HG03025 (cell line): ENCODE measurements around the gene ACAD9.
"Not testable (repeated sequence)": the region's sequence is repeated elsewhere in the genome, so short reads cannot be mapped to it uniquely, and the experiment has no call there.

Experiments
- ATAC-seq: cut with Tn5 transposase; IDR thresholded peaks from one replicate; pipeline ENCODE4 v1.9.1; 2021; ENCODE audit warnings: mild to moderate bottlenecking, moderate library complexity; ENCODE audit not compliant: unreplicated experiment, low FRiP score

The ACAD9 gene

DNA sequence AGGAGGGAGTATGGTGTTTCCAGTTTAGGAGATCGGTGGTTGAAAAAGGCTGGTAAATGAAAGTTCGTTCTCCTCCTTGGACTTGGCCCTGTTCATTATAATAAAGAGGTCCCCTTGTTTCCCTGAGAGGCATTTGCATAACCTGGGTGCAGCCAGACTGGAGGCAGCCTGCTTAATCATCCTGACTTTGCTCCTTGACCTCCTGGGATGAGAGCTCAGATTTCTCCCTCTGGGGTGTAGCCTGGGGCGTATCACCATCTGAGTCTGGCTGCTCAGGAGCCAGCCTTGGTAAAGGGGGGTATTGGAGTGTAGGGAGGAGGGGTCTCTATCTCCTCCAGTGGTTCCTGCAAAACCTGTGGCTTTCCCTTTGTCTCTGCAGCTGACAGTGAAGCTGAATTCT, 21.3 kb upstream of the ACAD9 start:
- ATAC-seq: no peak

DNA sequence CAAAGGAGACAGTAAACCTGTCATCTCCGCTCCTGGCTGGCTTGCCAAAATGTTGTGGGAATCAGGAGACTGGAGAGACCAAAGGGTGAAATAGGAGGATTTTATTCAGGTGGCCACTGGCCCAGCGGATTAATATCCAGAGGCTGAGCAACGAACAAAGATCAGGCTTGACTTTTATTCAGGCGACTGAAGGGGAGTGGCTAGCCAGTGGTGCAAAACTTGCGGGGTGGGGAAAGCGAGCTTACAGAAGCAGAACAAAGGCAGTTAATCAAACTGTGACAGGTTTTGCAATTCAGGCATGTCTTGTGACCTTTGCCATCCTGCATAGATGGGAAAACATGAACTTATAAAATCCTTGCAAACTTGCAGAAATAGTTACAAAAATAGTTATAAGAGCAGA, 19.8 kb upstream of the ACAD9 start:
- ATAC-seq: no peak

DNA sequence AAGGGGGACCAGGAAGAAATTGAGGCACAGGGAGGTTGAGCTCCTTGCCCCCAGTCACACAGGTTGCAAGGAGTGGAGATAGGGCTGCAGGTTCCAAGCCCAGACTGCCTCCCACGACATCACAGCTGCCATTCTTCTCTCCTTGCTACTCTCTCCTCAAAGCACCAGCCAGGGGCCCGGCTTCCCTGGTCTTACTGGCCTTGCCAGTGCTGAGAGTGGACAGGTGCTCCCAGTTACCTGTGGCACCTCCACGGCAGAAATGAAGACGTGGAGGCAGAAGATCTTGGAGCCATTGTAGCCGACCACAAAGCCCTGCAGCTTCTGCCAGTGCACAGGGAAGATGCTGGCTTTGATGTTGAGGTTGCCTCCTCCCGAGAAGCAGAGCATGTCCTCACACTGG, 17.9 kb upstream of the ACAD9 start:
- ATAC-seq: no peak

DNA sequence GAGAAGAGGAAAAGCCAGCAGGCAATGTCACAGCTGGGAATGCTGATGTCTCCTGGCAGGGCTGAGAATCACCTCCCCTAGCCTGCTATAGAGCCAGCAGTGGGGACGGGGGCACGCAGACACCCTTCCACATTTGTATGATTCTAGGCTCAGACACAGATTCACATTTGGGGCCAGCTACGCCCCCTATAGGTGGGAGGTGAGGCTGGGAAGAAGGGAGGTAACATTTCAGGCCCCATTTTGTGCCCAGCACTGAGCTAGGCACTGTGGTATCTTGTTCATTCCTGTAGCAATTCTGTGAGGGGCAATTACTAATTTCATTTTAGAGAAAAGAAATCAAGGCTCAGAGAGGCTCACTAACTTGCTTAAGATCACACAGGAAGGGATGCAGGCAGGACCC, 15.9 kb upstream of the ACAD9 start:
- no peak for ATAC-seq

DNA sequence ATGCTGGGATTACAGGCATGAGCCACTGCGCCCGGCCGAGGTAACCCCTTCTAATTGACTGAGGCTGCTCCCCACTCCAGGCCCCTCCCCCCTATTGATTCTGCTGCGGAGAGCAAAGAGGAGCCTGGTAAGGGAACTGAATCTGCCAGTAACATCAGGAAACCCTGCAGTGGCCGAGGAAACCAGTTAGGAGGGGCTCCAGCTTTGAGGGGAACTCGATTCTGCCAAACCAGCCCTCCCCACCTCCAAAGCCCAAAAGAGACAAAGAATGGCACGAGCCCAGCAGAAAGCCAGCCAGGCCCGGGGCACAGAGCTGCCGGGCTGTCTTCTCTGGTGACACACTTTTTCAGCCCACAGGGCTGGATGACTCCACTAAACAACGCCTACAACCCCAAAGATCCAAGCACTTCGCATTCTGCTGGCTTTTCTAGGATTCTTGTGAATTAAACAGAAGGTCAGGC, 15.0 kb upstream of the ACAD9 start:
- ATAC-seq: no peak

DNA sequence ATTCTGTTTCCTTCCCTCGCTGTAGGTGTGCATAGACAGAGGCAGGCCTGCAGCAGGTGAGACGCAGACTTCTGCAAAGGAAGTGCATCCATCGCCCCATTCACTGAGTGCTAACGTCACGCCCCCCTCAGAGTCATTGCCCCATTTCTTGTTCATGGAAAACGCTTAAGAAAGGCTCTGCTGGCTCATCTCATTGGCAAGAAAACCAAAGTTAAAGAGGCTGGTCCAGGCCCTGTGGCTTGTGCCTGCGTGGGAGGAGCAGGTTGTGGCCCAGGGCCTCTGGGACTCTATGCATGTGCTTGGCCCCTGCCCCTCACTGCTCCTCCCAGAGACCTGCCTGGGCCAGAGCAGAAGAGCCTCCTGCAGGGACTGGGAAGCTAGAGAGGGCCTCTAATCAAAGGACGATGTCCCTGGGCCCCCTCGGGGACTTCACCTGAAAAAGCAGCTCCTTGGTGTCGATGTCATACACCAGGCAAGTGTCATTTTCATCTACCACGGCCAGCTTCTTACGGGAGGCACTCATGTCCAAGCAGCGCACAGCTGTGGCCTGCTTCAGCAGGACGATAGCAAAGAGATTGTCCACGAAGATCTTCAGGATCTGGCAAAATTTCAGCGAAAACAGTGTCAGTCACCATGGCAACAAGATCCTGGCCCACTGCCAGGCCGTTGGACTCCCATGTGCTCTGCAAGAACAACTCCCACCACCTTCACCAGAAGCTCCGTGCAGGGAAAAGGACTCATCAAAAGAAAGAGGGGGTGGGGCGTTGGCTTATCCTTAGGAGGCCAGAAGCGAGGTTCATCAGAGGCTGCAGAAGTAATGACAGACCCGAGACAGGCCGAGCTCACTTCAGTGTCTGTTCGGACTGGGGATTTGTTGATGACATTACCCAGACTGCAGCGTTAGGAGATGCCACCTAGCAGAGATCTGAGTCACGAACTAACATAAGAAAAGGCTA, 14.3 kb upstream of the ACAD9 start:
- ATAC-seq: not testable (repeated sequence)

DNA sequence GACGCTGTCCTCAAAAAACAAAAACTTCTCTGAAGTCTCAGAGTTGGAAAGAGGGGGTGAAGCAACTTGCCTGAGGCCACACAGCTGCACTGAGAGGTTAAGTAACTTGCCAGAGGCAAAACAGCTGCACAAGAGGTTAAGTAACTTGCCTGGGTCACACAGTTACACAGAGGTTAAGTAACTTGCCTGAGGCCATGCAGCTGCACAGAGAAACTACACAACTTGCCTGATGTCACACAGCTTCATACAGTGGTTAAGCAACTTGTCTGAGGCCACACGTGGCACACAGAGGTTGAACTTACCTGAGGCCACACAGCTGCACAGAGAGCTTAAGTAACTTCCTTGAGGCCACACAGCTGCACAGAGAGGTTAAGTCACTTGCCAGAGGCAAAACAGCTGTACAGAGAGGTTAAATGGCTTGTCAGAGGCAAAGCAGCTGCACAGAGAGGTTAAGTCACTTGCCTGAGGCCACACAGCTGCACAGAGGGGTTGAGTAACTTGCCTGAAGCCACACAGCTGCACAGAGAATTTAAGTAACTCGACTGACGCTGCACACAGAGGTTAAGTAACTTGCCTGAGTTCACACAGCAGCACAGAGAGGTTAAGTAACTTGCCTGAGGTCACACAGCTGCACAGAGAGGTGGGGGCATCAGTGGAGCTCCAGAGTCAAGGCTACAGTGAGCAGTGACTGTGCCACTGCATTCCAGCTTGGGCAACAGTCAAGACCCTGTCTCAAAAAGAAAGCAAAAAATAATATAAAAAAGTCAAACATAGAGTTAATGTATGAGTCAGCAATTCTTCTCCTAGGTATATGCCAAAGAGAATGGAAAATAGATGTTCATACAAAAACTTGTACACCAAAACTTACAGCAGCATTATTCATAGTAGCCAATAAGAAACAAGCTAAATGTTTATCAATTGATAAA, 12.0 kb upstream of the ACAD9 start:
- no peak for ATAC-seq

DNA sequence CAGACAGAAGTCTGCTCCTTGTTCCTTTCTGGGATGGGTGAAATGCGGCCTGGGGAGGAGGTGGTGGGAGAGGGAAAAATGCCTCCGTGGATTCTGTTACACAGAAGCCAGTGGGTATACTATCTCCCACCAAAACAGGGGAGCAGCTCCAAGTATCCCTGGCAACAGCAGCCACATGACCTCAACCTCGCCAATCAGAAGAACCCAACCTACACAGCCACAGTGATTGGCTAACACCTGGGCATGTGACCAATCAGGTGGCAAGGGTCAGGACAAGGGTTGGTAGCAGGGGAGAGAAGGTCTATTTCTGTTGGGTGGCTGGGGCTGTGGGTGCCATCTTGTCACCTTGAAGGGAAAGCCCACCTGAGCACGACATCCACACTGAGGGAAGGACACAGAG, 9.1 kb upstream of the ACAD9 start:
- ATAC-seq: no peak

DNA sequence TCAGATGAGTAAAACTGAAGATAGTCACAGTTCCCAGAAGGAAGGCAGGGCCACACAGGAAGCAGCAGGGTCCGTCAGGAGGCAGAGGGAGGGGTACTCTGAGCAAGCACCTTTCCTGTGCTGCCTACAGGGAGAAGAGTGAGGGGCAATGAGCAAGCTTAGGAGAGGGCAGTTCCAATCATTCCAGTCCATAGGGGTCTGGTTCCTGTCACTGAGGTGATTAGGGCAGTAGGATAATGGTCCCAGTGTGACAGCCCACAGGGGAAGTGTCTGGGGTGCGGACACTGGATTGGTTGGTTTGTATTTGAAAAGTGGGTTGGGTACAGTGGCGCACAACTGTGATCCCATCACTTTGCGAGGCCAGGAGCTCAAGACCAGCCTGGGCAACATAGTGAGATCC, 7.1 kb upstream of the ACAD9 start:
- ATAC-seq: no peak

DNA sequence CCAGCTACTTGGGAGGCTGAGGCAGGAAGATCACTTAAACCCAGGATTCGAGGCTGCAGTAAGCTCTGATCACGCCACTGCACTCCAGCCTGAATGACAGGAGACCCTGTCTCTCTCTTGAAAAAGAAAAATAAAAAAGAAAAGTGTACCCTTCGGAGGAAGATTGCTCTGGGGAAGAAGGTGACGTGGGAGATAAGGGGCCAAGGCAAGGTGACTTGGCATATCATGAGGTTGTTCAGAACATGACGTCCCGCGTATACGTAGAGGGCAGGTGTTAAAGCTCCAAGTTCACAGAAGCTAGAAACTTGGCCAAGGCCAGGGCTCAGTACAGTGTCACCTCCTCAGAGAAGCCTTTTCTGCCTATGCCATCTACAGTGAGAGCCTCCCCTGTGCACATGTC, 6.7 kb upstream of the ACAD9 start:
- ATAC-seq: no peak

DNA sequence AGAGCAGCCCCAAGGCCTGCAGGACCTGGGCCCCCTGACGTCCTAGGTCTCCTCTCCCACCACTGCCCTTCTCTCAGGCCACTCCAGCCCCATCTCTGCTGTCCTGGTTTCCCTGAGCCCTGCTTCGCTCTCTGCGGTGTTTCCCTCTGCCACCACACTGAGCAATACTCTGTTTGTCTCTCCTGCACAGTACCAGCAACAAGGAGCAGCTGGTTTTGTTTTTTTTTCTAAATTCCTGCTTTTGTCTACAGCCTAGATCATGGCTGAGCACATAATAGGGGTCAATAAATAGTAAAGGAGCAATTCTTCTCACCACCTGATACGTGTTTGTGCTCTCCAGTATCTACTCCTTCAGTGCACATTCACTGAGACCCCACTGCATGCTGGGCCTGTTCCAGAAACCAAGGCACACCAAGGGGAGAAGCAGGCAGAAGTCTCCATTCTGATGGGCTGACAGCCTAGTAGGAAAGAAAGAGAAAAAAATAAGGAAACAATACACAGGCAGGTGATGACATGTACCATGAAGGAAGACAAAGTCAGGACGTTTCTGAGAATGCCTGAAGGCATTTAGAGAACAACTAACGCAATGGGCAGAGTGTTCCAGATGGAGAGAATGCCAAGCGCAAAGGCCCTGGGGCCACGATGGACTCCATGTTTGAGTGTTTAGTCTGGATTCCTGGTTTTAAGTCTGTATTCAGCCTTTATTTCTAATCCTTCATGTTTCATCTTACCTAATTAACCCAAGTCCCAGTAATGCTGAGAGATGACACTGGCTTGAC, 6.0 kb upstream of the ACAD9 start:
- no peak for ATAC-seq

DNA sequence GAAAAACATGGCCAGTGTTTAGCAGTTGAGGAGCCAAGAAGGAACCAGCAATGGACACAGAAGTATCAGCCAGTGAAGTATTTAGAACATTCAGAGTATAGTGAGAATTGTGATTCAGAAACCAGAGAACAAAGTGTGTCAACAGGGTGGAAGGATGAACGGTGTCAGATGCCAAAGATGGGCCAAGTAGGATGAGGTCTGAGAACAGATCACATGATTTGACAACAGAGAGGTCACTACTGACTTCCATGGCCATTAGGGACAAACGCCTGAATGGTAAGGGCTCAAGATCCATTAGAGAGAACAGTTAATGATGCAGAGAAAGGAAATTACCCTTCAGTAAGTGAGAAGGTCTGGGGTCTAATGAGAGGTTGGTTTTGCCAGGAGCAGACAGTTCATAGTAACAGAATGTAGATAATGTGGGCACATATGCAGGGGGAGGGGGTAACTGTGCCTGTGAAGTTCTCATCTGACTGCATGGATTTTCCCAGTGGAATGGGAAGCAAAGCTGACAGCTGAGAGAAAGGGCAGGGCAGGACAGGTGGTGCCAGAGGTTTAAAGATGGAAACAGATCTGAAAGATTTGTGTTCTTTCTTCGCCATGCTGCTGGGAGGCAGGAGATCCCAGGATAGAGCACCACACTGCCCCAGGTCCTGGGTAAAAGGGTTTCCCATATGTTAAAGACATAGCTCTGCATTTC, 4.8 kb upstream of the ACAD9 start:
- ATAC-seq: no peak

DNA sequence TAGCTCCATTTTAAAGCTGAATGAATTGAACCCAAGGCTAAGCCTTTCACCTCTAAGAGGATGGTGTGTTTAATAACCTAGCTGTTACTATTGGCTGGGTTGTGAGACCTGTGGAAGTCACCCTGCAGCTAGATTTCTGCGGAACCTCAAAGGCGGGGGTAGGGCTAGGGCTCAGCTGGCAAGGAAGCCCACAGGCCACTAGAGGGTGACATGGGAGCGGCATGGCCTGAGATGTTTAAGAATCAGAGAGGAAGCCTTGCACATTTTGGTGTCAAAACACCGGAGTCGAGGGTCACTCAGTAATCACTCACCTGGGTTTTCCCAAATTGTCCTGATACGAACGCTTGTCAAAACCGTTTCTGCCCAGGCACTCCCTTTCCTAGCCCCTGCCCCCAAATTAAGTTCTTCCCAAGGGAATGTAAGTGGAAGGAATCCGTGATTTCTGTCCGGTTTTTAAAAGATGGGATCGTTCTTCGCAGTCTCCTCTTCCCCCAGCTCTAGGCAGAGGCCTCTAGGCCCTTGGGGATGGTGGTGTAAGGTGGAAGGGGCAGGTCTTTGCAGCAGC, 3.8 kb upstream of the ACAD9 start:
- no peak for ATAC-seq

DNA sequence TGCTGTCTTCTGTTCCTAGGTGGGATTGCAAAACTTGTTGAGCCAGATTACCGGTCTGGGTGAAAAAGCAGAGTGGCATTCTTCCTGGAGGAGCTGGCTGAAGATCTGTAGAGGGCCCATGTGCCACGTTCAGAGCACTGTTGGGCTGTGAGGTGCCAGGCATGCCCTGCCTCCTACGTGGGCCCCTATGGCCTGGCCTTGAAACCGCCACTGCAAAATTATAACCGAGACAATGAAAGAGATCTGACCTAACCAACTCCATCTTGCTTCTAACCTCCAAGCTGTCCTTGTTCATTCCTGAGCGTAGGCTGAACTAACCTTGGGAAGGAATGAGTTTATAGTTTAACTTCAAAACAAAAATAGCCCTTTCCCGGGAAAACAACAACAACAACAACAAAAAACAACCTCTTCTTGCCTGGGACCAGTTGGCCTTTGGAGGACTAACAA, 1.4 kb upstream of the ACAD9 start:
- ATAC-seq: no peak

DNA sequence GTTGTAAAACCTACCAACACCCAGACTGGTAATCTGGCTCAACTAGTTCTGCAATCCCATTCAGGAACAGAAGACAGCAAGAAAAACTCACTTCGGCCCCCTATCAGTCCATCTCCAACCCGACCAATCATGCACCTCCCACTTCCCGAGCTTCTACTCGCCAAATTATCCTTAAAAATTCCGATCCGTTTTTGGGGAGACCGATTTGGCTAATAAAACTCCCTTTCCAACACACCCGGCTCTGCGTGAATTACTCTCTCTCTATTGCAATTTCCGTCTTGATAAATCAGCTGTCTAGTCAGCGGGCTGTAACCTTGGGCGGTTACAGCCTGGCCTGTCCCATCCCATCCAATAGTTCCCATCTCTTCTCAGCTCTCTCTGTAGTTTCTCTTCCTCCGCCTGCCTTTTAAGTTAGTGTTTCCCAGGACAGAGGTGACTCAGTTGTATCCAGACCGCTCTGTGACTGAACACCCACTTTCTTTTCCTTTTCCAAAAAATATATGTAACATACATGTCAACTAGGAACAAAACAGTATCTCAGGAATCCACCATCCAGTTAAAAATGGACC, 780 bp upstream of the ACAD9 start:
- no peak for ATAC-seq

DNA sequence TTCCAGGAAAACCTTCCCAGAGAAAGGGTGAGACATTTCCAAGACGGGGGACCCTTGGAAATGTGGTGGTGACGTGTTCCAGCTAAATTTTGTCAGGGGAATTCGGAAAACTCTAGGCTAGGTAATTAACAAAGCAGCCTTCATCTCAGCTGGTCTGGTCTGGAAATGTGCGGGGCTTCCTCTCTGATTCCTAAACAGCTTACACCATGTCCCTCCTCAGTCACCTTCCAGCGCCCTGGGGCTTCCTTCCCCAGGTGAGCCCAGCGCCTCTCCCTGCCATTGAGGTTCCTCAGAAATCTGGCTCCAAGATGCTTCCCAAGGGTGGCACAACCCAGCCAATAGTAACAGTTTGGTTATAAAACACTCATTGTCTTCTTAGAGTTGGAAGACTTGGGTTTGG, 571 bp downstream of the ACAD9 start:
- ATAC-seq: no peak

DNA sequence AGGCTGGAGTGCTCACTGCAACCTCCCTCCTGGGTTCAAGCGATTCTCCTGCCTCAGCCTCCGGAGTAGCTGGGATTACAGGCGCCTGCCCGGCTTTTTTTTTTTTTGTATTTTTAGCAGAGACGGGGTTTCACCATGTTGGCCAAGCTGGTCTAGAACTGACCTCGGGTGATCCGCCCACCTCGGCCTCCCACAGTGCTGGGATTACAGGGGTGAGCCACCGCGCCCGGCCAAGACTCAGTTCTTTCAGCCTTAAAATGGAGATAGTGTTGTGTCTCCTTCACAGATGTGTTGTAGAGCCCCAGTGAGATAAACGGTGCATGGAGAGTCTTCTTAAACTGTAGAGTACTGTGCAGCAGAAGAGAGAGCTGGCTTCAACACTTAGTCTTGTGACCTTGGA, 1.0 kb downstream of the ACAD9 start:
- ATAC-seq: not testable (repeated sequence)

DNA sequence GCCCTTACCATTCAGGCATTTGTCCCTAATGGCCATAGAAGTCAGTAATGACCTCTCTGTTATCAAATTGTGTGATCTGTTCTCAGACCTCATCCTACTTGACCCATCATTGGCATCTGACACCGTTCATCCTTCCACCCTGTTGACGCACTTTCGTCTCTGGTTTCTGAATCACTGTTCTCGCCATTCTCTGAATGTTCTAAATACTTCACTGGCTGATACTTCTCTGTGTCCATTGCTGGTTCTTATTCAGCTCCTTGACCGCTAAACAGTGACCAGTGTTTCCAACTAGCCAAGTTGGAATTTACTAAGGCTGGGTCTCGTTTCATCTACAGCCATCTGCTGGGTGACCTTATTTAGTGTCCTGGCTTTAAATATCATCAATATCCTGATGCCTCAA, 2.2 kb downstream of the ACAD9 start:
- ATAC-seq: no peak

DNA sequence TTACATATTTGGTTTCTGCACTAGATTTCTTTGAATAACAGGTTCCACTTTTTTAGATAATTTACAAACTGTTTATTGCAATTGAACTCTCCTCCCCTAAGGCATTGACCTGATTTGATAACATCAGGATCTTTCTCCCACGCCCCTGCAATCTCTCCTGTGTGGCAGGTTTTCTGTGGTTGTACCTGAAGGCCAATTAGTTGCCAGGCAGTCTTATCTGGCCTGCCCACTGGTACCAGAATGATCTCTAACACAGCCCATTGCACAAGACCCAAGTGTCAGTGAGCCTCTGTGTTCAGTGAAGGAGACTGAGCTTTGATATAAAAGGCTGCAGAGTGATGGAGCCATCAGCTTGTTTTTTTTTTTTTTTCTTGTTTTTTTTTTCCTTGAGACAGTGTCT, 3.3 kb downstream of the ACAD9 start:
- ATAC-seq: no peak
